GM12875 (cell line): ENCODE measurements around the gene NPM1.

Experiments
- H3K4me3 ChIP-seq: one replicate; pipeline ENCODE4 v1.5.1; 2011; ENCODE audit warnings: low read depth, low read length, control low read depth
- TF ChIP-seq, protein P1 (sequence below): IDR thresholded peaks from 2 replicates; pipeline ENCODE4 v1.5.1; 2011; ENCODE audit warnings: low read depth, mild to moderate bottlenecking, control low read depth, inconsistent platforms, low read length, moderate library complexity, borderline replicate concordance; ENCODE audit not compliant: insufficient read depth

Gene NPM1

DNA sequence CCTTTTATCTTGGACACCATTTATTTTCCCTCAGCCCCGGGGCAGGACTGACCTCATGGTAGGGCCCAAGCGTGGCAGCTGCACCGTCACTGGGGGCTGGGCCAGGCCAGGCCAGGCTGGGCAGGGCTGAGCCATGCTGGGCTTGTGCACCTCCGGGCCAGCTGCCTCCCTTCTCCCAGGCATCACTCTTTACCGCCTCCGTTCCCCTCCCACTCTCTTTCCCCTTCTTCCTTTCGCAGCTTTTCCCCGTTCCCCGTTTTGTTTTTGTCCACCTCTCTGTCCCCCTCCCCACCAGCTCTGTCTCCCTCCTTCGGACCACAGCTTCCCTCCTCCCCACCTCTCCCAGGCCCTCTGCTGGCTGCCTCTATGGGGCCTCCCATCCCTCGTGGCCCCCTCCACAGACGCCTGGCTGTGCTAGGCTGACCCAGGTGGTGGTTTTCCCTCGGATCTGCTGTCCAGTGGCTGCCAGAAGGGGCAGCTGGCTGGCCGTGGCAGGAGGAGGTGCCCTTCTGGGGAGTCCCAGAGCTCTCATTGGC is 49.7 kb downstream of the NPM1 start:
- H3K4me3 ChIP-seq = no peak overlapping the region
- TF ChIP-seq, protein P1, sequence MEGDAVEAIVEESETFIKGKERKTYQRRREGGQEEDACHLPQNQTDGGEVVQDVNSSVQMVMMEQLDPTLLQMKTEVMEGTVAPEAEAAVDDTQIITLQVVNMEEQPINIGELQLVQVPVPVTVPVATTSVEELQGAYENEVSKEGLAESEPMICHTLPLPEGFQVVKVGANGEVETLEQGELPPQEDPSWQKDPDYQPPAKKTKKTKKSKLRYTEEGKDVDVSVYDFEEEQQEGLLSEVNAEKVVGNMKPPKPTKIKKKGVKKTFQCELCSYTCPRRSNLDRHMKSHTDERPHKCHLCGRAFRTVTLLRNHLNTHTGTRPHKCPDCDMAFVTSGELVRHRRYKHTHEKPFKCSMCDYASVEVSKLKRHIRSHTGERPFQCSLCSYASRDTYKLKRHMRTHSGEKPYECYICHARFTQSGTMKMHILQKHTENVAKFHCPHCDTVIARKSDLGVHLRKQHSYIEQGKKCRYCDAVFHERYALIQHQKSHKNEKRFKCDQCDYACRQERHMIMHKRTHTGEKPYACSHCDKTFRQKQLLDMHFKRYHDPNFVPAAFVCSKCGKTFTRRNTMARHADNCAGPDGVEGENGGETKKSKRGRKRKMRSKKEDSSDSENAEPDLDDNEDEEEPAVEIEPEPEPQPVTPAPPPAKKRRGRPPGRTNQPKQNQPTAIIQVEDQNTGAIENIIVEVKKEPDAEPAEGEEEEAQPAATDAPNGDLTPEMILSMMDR = no peak

GRCh38 chr5:171438738-171439137 is 51.1 kb downstream of the NPM1 start:
- TF ChIP-seq, protein P1 = no peak
- no peak overlapping the region for H3K4me3 ChIP-seq

DNA sequence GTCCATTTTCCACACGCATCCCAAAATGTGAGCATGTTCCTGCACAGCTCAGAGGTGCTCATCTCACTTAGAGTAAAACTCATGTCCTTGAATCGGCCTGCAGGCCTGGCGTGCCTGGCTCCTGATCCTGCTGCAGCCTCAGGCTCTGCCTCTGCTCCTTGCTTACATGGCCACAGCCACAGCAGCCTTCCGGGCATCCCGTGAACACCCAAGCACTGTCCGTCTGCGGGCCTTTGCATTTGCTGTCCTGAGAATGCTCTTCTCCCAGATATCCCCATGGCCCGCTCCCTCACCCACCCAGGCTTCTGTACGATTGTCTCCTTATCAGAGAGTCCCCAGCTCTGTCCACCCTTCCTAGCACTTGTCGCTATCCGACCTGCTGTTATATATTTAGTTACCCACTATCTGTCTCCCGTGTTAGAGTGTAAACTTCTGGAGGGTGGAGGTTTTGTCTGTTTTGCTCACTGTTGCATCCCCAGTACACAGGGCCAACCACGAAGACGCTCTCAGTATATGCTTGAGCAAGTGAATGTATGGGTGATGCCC is 53.7 kb downstream of the NPM1 start:
- H3K4me3 ChIP-seq = no peak overlapping the region
- TF ChIP-seq, protein P1 = no peak

DNA sequence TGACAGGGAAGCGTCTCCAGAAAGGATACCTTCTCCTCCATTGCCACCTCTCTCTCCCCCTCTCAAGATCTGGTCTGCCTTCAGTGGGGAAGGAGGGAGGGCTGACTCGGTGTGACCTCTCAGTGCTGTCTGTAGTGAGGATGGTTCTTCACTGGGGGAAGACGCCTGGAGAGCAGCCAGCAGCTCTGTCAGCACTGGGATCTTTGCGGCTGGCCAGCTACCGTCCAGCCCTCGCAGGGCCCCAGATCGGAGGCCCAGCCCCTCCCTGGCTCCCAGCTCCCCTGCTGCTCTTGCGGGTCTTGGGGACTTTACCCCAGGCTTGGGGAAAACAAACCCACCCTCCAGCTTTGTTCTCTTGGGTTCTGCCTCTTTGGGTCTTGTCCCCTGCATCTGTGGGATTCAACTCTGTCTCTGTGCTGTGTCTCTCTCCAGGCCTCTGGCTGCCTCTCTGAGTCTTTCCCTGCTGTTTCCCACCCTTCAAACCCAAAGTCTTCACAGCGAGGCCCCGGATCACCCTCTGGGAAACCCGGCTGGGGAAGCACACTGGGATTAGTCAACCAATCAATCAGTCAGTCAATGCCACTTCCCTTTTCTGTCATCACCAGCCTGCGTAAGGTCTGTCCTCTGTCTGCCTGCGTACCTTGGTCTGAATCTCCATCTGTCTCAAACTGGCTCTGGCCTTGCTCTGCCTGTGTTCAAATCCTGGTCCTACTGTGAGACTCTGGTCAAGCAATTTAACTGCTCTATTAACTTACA is 54.8 kb downstream of the NPM1 start:
- TF ChIP-seq, protein P1 = no peak

GRCh38 chr5:171444582-171444981 is 56.9 kb downstream of the NPM1 start:
- H3K4me3 ChIP-seq = no peak overlapping the region
- TF ChIP-seq, protein P1 = no peak

More for the DNA sequence above, 54.8 kb downstream of the NPM1 start:
- H3K4me3 ChIP-seq = no peak overlapping the region

DNA sequence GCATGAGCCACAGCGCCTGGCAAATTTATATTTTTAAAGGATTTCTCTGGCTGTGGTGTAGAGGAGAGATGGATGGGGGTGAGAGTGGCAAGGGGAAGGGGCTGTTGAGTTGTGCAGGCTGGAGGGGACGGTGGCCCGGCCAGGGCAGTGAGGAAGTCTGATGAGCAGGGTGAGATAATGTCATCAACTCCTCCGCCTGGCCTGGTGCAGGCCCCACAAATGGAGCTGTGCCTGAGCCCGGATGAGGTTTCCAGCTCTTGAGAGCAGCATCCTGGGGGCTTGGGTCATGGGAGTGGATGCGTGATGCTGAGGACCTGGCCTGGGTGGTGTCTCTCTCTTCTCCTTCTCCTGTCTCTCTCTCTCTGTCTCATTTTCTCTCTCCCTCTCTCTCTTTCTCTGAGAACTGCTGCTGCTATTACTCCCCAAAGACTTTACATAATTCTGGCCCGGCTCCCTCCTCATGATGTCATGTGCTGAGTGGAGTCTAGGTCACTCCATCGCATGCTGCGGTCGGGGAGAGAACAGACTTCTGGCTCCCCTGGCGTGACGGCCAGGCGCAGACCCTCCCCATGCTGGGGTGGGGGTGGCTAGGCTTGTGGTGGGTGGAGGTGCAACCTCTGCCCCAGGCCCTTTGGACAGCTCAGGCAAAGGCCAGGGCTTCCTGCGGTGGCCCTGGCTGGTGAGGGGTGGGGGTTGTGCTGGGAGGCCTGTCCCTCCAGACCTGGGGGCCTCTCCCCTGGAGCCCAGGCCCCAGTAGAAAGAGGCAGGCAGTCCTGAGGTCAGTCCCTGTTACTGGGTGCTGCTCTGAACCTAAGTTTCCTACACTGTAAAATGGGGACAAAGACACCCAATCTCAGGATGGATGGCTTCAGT is 58.2 kb downstream of the NPM1 start:
- TF ChIP-seq, protein P1 = no peak
- no peak overlapping the region for H3K4me3 ChIP-seq
